Measurements from ENCODE around the gene DHX16. TPM values are rescaled to one million over a fixed set of nuclear protein-coding genes. Genes with fewer than 3 reads are reported as not detected.

DHX16 gene
- total RNA-seq, 1 donor from 2014 or later = 38.4 TPM

- peaks cover 16% of the 10 kb centered on the region for H3K36me3 ChIP-seq (ENCODE audit: control insufficient read depth, insufficient read depth, low read length)
- no peak for TF ChIP-seq CTCF (IDR thresholded peaks at IDR 0.05; ENCODE audit: insufficient read depth, low read length, severe bottlenecking)
Observed at GRCh38 chr6:30610065-30610464, 62.7 kb downstream of the DHX16 start.

GRCh38 chr6:30603961-30604360 lies 68.8 kb downstream of the DHX16 start:
- DNase-seq (ENCODE audit: low read depth) (no peak), FAIRE-seq (no peak)

More at GRCh38 chr6:30610065-30610464, 62.7 kb downstream of the DHX16 start:
- DNase-seq (ENCODE audit: low read depth) = no peak
- H3K27me3 ChIP-seq (ENCODE audit: control insufficient read depth, insufficient read depth, low read length) = no peaks in the 10 kb centered on the region
- FAIRE-seq = no peak
- no peak overlapping the region for H3K4me3 ChIP-seq (ENCODE audit: low read depth, low read length)

More at GRCh38 chr6:30603961-30604360, 68.8 kb downstream of the DHX16 start:
- Histone ChIP-seq H3K27me3 (ENCODE audit: control insufficient read depth, insufficient read depth, low read length) (no peaks in the 10 kb centered on the region), H3K36me3 (ENCODE audit: control insufficient read depth, insufficient read depth, low read length) (peaks cover 36% of the 10 kb centered on the region), H3K4me3 (ENCODE audit: low read depth, low read length) (no peak overlapping the region)
- no peak for TF ChIP-seq CTCF (IDR thresholded peaks at IDR 0.05; ENCODE audit: insufficient read depth, low read length, severe bottlenecking)

Other genes starting within 250 kb of the DHX16 start
- gene HLA-E, start 183.5 kb downstream of the DHX16 start, total RNA-seq = 215 and 232 TPM in 2 replicates
- 21.9 and 35.2 TPM in 2 replicates for gene GNL1, start 116.5 kb downstream of the DHX16 start, total RNA-seq
- gene PRR3, start 115.7 kb downstream of the DHX16 start, total RNA-seq = 1.9 and 2.1 TPM in 2 replicates
- gene ABCF1, start 101.6 kb downstream of the DHX16 start, total RNA-seq = 31.9 and 35.1 TPM in 2 replicates
- gene PPP1R10, start 55.8 kb downstream of the DHX16 start, total RNA-seq = 10.5 and 18.3 TPM in 2 replicates
- 62.1 and 64.0 TPM in 2 replicates for gene MRPS18B, start 55.2 kb downstream of the DHX16 start, total RNA-seq
- 1.8 and 2.9 TPM in 2 replicates for gene ATAT1, start 46.1 kb downstream of the DHX16 start, total RNA-seq
- 1.8 and 2.7 TPM in 2 replicates for gene C6orf136, start 25.9 kb downstream of the DHX16 start, total RNA-seq
- gene PPP1R18, start 13.6 kb upstream of the DHX16 start, total RNA-seq = 26.0 and 32.6 TPM in 2 replicates
- gene NRM, start 18.0 kb upstream of the DHX16 start, total RNA-seq = 0.26 and 0.51 TPM in 2 replicates
- gene MDC1, start 44.3 kb upstream of the DHX16 start, total RNA-seq = 2.4 and 2.7 TPM in 2 replicates
- 131 and 136 TPM in 2 replicates for gene TUBB, start 47.3 kb upstream of the DHX16 start, total RNA-seq
- gene FLOT1, start 69.7 kb upstream of the DHX16 start, total RNA-seq = 15.1 and 20.0 TPM in 2 replicates
- gene IER3, start 71.5 kb upstream of the DHX16 start, total RNA-seq = 186 and 279 TPM in 2 replicates
- 149 and 194 TPM in 2 replicates for gene DDR1, start 211.5 kb upstream of the DHX16 start, total RNA-seq
- gene GTF2H4, start 235.2 kb upstream of the DHX16 start, total RNA-seq = 10.0 and 10.6 TPM in 2 replicates
- 24.6 and 26.3 TPM in 2 replicates for gene VARS2, start 241.2 kb upstream of the DHX16 start, total RNA-seq